BLaER1 treated with 17β-estradiol and CSF1 and Interleukin-3, amounts not matched to agents 10 nM and 100 nM (cell line): ENCODE measurements around the gene TMEM191C.
A peak's percentile ranks its signal among the peaks of the same experiment; 100 is the strongest.
"Not testable (repeated sequence)": the region's sequence is repeated elsewhere in the genome, so short reads cannot be mapped to it uniquely, and the experiment has no call there.

Experiments
- H3K27ac ChIP-seq, 11 experiments: shearing (Covaris generic); formaldehyde crosslinking; 2 replicates each; pipeline ENCODE4 v1.8.1; 2022
- H3K27me3 ChIP-seq, 11 experiments: shearing (Covaris generic); formaldehyde crosslinking; 2 replicates each; pipeline ENCODE4 v1.8.1; 2022
- H3K36me3 ChIP-seq, 11 experiments: shearing (Covaris generic); formaldehyde crosslinking; 2 replicates each; pipeline ENCODE4 v1.8.1; 2022
- H3K4me1 ChIP-seq, 10 experiments: shearing (Covaris generic); formaldehyde crosslinking; 2 replicates each; pipeline ENCODE4 v1.8.1; 2022
- H3K4me2 ChIP-seq, 11 experiments: shearing (Covaris generic); formaldehyde crosslinking; 2 replicates each; pipeline ENCODE4 v1.8.1; 2022
- H3K4me3 ChIP-seq, 10 experiments: shearing (Covaris generic); formaldehyde crosslinking; 2 replicates each; pipeline ENCODE4 v1.8.1; 2022
- H3K9ac ChIP-seq, 11 experiments: shearing (Covaris generic); formaldehyde crosslinking; 2 replicates each; pipeline ENCODE4 v1.8.1; 2022
- H3K9me3 ChIP-seq, 11 experiments: shearing (Covaris generic); formaldehyde crosslinking; replicated peaks in 1 of 11; 2 replicates each; pipeline ENCODE4 v1.8.1; 2022
- H4K20me1 ChIP-seq, 11 experiments: shearing (Covaris generic); formaldehyde crosslinking; 2 replicates each; pipeline ENCODE4 v1.8.1; 2022
- Cebpa-rat ChIP-seq, 11 experiments: shearing (Covaris generic); IDR thresholded peaks; 2 replicates each; pipeline ENCODE4 v1.8.1; 2022

The TMEM191C gene

GRCh38 chr22:21451545-21452520, 15.4 kb upstream of the TMEM191C start:
- no peak for TF ChIP-seq Cebpa-rat (IDR thresholded peaks at IDR 0.05)
- H3K4me1 ChIP-seq, result peaks cover 31 to 60% (median 52%) of the 10 kb centered on the region in 10 experiments
- no peaks in the 10 kb centered on the region for H3K9me3 ChIP-seq
- H3K27ac ChIP-seq, result peak overlapping the region in 1 of 11 experiments; percentile 19; a peak in 1 of 22 replicates
- no peak overlapping the region for H3K4me3 ChIP-seq
- no peaks in the 10 kb centered on the region for H3K27me3 ChIP-seq
- H3K9ac ChIP-seq, result peak overlapping the region in 8 of 11 experiments; percentile 15 to 57 (median 30); a peak in 8 of 22 replicates
- H4K20me1 ChIP-seq, result peaks cover 26 to 64% (median 52%) of the 10 kb centered on the region in 11 experiments; a peak in 21 of 22 replicates
- peak overlapping the region in 9 of 11 experiments; percentile 49 to 85 (median 81); a peak in 18 of 22 replicates for H3K4me2 ChIP-seq
- peaks cover 3 to 18% (median 6%) of the 10 kb centered on the region in 11 experiments; a peak in 13 of 22 replicates for H3K36me3 ChIP-seq

- not testable (repeated sequence) for H3K4me3 ChIP-seq, H3K4me2 ChIP-seq, H3K9ac ChIP-seq, H3K27me3 ChIP-seq, H3K9me3 ChIP-seq, H3K27ac ChIP-seq
- peaks cover 17 to 63% (median 43%) of the 10 kb centered on the region in 11 experiments; a peak in 20 of 22 replicates for H4K20me1 ChIP-seq
- H3K4me1 ChIP-seq, result peaks cover 28 to 52% (median 44%) of the 10 kb centered on the region in 10 experiments
- peaks cover 0 to 10% (median 0%) of the 10 kb centered on the region in 11 experiments; a peak in 7 of 22 replicates for H3K36me3 ChIP-seq
Observed at GRCh38 chr22:21452666-21453065, 14.5 kb upstream of the TMEM191C start.

GRCh38 chr22:21454998-21455333, 12.2 kb upstream of the TMEM191C start:
- not testable (repeated sequence) for H3K9me3 ChIP-seq, H3K4me3 ChIP-seq, H3K27ac ChIP-seq, H3K4me2 ChIP-seq, H3K27me3 ChIP-seq, H3K9ac ChIP-seq, H3K36me3 ChIP-seq
- H3K4me1 ChIP-seq, result peaks cover 10 to 29% (median 21%) of the 10 kb centered on the region in 10 experiments; a peak in 19 of 20 replicates
- H4K20me1 ChIP-seq, result peaks cover 7 to 40% (median 25%) of the 10 kb centered on the region in 11 experiments; a peak in 20 of 22 replicates

- no peaks in the 10 kb centered on the region for H3K27me3 ChIP-seq
- no peak overlapping the region for H3K4me2 ChIP-seq
- no peak overlapping the region for H3K9ac ChIP-seq
- no peaks in the 10 kb centered on the region for H3K9me3 ChIP-seq
- no peak overlapping the region for H3K4me3 ChIP-seq
- H3K4me1 ChIP-seq, result peaks cover 5 to 24% (median 16%) of the 10 kb centered on the region in 10 experiments; a peak in 19 of 20 replicates
- TF ChIP-seq Cebpa-rat (IDR thresholded peaks at IDR 0.05), result no peak
- no peak overlapping the region for H3K27ac ChIP-seq
- peaks cover 2 to 35% (median 20%) of the 10 kb centered on the region in 11 experiments; a peak in 19 of 22 replicates for H4K20me1 ChIP-seq
- peaks cover 0 to 4% (median 0%) of the 10 kb centered on the region in 11 experiments; a peak in 1 of 22 replicates for H3K36me3 ChIP-seq
Observed at GRCh38 chr22:21455334-21456089, 11.7 kb upstream of the TMEM191C start.

GRCh38 chr22:21457023-21457787, 10.0 kb upstream of the TMEM191C start:
- Histone ChIP-seq H3K9me3 (no peaks in the 10 kb centered on the region), H3K4me3 (no peak overlapping the region), H3K36me3 (peaks cover 0 to 4% (median 0%) of the 10 kb centered on the region in 11 experiments; a peak in 1 of 22 replicates), H3K27ac (no peak overlapping the region), H3K9ac (no peak overlapping the region), H3K27me3 (no peaks in the 10 kb centered on the region), H3K4me2 (no peak overlapping the region), H3K4me1 (peaks cover 0 to 8% (median 0%) of the 10 kb centered on the region in 10 experiments; a peak in 4 of 20 replicates), H4K20me1 (peaks cover 0 to 23% (median 4%) of the 10 kb centered on the region in 11 experiments; a peak in 4 of 22 replicates)
- no peak for TF ChIP-seq Cebpa-rat (IDR thresholded peaks at IDR 0.05)

- not testable (repeated sequence) for H3K4me2 ChIP-seq, H3K4me3 ChIP-seq, H3K27me3 ChIP-seq, H3K36me3 ChIP-seq, H3K9me3 ChIP-seq, H3K27ac ChIP-seq, H3K4me1 ChIP-seq, H3K9ac ChIP-seq, H4K20me1 ChIP-seq
Observed at GRCh38 chr22:21462672-21463071, 4.5 kb upstream of the TMEM191C start.

GRCh38 chr22:21468194-21469096, 1.3 kb downstream of the TMEM191C start:
- not testable (repeated sequence) for H4K20me1 ChIP-seq, H3K4me1 ChIP-seq, H3K27ac ChIP-seq, H3K9ac ChIP-seq, H3K36me3 ChIP-seq, H3K9me3 ChIP-seq, H3K4me2 ChIP-seq
- Histone ChIP-seq H3K4me3 (peak overlapping the region in 7 of 10 experiments; percentile 19 to 59 (median 41); a peak in 11 of 20 replicates), H3K27me3 (peaks cover 4 to 10% (median 9%) of the 10 kb centered on the region in 11 experiments; a peak in 17 of 22 replicates)

- H3K27ac ChIP-seq, H4K20me1 ChIP-seq, H3K36me3 ChIP-seq, H3K9me3 ChIP-seq, H3K4me1 ChIP-seq, H3K4me3 ChIP-seq, H3K4me2 ChIP-seq, H3K9ac ChIP-seq: not testable (repeated sequence)
- peaks cover 4 to 10% (median 9%) of the 10 kb centered on the region in 11 experiments; a peak in 17 of 22 replicates for H3K27me3 ChIP-seq
Observed at GRCh38 chr22:21469097-21469994, 2.2 kb downstream of the TMEM191C start.

GRCh38 chr22:21472984-21473383, 5.8 kb downstream of the TMEM191C start:
- not testable (repeated sequence) for H3K4me2 ChIP-seq, H4K20me1 ChIP-seq, H3K9me3 ChIP-seq, H3K4me1 ChIP-seq, H3K4me3 ChIP-seq, H3K36me3 ChIP-seq, H3K27ac ChIP-seq, H3K9ac ChIP-seq
- H3K27me3 ChIP-seq, result peaks cover 4 to 10% (median 9%) of the 10 kb centered on the region in 11 experiments; a peak in 17 of 22 replicates

- not testable (repeated sequence) for H3K4me1 ChIP-seq, H3K27ac ChIP-seq, H4K20me1 ChIP-seq, H3K36me3 ChIP-seq, H3K4me2 ChIP-seq, H3K9me3 ChIP-seq, H3K4me3 ChIP-seq, H3K9ac ChIP-seq
- peaks cover 4 to 10% (median 9%) of the 10 kb centered on the region in 11 experiments; a peak in 17 of 22 replicates for H3K27me3 ChIP-seq
Observed at GRCh38 chr22:21473664-21474063, 6.5 kb downstream of the TMEM191C start.

- not testable (repeated sequence) for H4K20me1 ChIP-seq, H3K9me3 ChIP-seq, H3K36me3 ChIP-seq, H3K27me3 ChIP-seq, H3K4me3 ChIP-seq, H3K9ac ChIP-seq, H3K27ac ChIP-seq, H3K4me2 ChIP-seq, H3K4me1 ChIP-seq
Observed at GRCh38 chr22:21484039-21484438, 16.9 kb downstream of the TMEM191C start.
